Ecto neural progenitor cell (in vitro differentiated cells): ENCODE measurements around the gene SLC66A1.

Experiments
- DNase-seq: peaks from one replicate; pipeline ENCODE4 v3.0.0-alpha.2; 2018; ENCODE audit warnings: low spot score

SLC66A1 gene

DNA sequence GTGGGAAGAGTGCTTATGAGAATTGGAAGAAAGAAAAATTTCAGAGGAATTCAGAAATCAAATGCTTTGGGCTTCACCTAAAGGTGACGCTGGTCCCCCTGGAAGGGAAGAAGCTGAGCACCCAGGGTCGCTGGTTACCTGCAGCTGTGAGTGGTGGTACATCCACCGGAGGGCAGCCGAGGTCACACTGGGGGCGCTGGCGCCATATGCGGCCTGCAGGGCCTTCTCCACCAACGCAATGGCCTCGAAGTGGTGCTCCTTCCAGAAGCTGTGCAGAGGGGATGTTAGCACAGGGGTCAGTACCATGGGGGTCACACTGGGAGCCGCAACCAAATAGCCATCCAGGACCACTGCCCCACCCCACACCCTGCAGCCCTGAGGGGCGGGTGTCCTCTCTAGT, 6.2 kb upstream of the SLC66A1 start:
- no peak for DNase-seq

DNA sequence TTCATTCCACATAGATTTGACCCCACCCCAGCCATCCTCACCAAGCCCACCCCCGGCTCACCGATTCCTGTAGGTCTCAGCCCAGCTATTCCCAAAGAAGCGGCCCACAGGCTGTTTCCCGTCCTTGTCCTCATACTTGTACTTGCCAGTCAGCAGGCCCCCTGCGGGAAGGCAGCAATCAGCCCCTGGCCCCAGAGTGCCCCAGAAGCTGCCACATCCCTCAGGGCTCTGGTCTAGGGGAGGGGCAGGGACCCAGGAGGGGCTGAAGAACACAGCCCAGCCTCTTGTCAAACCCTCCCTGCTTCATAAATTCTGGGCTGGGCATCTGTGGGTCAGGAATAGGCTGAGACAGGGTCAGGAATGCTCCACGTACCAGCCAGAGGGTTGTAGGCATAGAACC, 5.2 kb upstream of the SLC66A1 start:
- no peak for DNase-seq

GRCh38 chr1:19307794-19308508, 4.2 kb upstream of the SLC66A1 start:
- DNase-seq, result no peak

GRCh38 chr1:19308509-19308907, 3.6 kb upstream of the SLC66A1 start:
- no peak for DNase-seq

DNA sequence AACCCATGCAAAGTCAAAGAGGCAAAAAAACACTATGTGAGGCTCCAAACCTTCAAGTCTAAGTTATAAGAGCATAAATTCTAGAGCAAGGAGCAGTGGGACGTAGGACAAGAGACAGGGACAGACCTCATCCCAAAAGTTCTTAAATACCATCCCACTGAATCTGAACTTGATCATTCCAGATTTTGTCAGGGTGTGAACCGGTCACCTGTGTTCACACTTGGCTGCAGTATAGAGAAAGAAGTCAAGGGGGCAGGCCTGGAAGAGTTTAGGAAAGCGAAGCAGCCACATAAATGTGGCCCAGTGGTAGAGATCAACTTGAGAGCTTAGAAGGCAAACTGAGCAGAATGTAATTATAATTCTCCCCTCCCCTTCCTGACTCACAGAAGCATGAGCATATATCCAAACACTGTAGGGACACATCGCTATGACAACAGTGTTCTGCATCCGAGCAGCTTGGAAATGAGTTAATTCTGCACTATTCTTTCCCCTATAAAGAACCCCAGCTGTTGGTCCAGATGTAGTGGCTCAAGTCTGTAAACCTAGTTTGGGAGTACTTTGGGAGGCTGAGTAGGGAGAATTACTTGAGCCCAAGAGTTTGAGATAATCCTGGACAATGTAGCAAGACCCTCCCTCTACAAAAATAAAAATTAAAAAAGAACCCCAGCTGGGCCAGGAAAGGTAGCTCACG, 2.9 kb upstream of the SLC66A1 start:
- no peak for DNase-seq

- DNase-seq, result no peak
Measured at GRCh38 chr1:19310061-19310460, 2.1 kb upstream of the SLC66A1 start.

- DNase-seq, result no peak
Measured at GRCh38 chr1:19310720-19311502, 1.2 kb upstream of the SLC66A1 start.

- no peak for DNase-seq
Measured at GRCh38 chr1:19311503-19311930, 609 bp upstream of the SLC66A1 start.

- no peak for DNase-seq
Measured at GRCh38 chr1:19312782-19313635, 883 bp downstream of the SLC66A1 start.

GRCh38 chr1:19313636-19313959, 1.5 kb downstream of the SLC66A1 start:
- no peak for DNase-seq

GRCh38 chr1:19313961-19314882, 2.1 kb downstream of the SLC66A1 start:
- DNase-seq, result no peak

DNA sequence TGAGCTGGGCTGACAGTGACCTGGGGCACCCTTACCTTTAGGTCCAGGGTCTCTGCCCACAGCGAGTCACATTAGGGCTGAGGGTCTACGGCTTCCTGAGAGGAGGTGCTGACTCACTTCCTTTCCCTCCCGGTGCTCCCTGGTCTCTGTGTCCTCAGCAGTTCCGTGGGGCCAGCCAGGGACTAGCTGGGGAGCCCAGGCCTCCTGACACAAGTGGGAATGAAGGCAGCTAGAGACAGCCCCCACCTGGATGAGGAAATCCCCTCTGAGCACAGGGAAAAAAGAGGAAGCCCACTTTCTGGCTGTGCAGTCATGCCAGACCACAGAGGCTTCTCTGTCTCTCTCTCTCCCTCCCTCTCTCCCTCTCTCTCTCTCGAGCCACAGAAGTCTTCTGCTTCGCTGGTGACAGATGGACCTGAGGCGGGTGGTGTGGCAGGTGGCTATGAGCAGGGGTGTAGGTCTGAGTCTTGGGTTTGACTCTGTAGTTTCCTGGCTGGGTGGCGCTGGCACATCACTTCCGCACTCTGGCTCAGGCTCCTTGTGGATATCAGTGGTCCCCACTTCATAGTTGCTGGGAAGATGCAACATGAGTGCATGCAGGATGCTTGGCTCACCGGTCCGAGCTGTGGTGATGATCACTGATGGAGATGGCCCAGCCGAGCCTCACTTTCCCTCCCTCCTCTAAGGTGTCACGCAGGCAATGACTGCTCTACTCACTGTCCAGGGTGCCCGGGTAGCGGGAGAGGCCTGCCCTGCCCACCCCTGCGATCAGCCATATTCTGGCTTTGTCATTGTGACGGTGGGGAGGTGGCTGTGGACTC, 3.5 kb downstream of the SLC66A1 start:
- DNase-seq, result no peak

- no peak for DNase-seq
Measured at GRCh38 chr1:19317126-19317910, 5.2 kb downstream of the SLC66A1 start.

DNA sequence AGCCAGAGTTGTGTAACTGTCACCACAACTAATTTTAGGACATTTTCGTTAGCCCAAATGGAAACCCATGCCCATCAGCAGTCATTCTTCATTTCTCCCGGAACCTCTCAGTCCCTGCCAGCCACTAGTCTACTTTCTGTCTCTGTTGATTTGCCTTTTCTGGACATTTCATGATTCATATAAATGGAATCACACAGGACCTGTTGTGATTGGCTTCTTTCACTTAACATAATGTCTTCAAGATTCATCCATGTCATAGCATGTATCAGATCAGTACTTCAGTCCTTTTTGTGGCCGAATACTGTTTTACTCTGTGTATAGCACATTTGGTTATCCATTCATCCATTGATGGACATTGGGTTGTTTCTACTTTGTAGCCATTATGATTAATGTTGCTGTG, 7.1 kb downstream of the SLC66A1 start:
- no peak for DNase-seq

GRCh38 chr1:19321071-19321470, 8.9 kb downstream of the SLC66A1 start:
- no peak for DNase-seq

DNA sequence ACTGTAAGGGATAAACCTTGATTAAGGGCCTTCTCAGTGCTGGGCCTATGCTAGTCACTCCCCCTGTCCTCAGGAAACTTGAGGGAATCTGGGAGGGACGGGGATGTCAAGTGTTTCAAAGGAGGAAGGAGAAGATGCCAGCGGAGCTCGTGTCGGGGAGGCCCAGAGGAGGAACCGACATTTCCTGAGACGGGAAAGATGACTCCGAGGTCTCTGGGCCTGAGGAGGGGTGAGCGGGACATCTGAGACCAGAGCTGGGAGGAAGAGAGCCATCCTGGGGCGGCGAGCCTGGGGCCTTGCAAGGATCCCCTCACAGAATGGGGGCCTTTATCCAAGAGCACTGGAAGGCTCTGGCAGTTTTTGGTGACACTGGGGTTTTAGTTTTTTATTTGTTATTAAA, 10.4 kb downstream of the SLC66A1 start:
- DNase-seq, result no peak

DNA sequence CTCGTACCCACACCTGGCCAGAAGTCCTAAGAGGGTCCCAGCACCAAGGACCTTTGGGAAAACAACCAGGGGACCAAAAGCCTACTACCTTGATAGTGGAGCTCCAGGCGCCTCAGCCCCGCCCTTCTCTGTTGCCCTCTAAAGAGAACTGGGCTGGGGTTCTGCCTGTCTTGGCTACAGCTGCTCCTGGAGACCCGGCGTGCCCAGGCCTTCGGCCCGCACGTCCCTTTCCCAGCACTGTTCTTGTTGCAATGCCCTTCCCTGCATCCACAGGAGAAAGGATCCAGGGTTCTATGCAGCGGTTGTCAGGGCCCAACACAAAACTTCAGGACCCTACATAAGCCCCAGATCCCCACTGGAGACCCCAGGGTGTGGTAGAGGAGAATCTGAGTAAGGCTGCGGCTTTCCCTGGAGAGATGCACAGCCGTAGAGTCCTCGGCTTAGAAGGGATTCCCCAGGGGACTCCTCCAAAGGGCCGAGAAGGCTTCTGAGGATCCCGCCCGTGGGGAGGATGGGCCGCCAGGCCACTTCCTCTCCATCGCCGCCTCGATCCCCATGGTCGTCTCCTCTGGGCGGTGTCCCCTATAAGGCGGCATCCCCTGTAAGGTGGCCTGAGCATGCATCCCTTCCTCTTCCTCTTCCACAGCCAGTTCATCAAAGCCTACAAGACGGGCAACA, 12.0 kb downstream of the SLC66A1 start:
- DNase-seq, result no peak

- no peak for DNase-seq
Measured at GRCh38 chr1:19324665-19324990, 12.5 kb downstream of the SLC66A1 start.

DNA sequence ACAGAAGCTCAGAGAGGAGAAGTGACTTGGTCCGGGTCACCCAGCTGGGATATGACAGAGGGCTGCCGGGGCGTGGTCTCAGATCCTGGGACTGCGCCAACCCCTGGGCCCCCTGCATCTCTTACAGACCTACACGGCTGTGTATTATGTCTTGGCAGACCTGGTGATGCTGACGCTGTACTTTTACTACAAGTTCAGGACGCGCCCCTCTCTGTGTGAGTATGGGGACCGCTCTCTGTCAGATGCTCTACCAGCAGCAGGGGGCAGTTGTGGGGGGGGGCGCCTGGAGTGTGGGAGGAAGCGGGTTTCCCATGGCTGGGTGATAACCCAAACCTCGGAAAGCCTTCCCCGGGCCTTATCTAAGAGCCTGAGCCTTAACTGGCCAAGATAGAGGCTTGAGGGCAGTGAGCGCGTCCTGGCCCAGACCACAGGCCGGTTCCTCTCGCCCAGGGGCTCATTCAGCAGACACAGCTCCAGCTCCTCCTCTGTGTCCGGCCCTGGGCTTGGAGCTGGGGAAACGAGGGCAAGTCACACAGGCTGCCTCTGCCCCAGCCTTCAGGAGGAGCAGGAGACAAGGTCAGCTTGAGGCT, 13.3 kb downstream of the SLC66A1 start:
- DNase-seq, result no peak
